ENCODE data around the gene RIC3.

Gene RIC3

GRCh38 chr11:8059030-8059429 lies 109.8 kb downstream of the RIC3 start:
- Histone ChIP-seq H3K27me3 (no peaks in the 10 kb centered on the region), H3K9ac (no peak overlapping the region), H3K36me3 (no peaks in the 10 kb centered on the region), H3K27ac (no peak overlapping the region), H3K4me2 (no peak overlapping the region), H3K4me3 (no peak overlapping the region), H4K20me1 (no peaks in the 10 kb centered on the region), H3K4me1 (peaks cover 0 to 18% (median 13%) of the 10 kb centered on the region in 10 experiments; a peak in 15 of 20 replicates), H3K9me3 (replicated peaks in 1 of 11) (no peaks in the 10 kb centered on the region)
- TF ChIP-seq Cebpa-rat (IDR thresholded peaks at IDR 0.05) = no peak

DNA sequence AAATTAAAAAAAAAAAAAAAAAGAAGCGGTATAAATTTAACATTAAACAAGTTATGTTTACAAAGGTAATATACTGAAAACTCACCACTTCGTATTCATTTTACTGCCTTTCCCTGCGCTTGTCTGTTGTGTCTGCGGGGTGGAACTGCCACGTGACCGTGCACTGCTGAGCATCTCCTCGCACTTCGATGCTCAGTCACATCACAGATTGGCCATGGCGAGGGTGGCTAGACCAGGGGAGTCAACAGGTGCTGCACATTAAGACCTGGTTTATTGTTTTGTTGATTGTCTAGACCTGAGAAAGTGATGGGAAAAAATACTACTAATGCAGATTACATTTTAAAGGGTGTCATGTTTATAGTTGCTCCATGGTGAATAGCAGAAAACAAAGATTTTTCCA lies 110.6 kb downstream of the RIC3 start:
- Histone ChIP-seq H4K20me1 (no peaks in the 10 kb centered on the region), H3K4me1 (peaks cover 0 to 18% (median 13%) of the 10 kb centered on the region in 10 experiments; a peak in 15 of 20 replicates), H3K36me3 (no peaks in the 10 kb centered on the region), H3K4me3 (no peak overlapping the region), H3K9ac (no peak overlapping the region), H3K4me2 (no peak overlapping the region), H3K27me3 (no peaks in the 10 kb centered on the region), H3K27ac (no peak overlapping the region), H3K9me3 (replicated peaks in 1 of 11) (no peaks in the 10 kb centered on the region)
- TF ChIP-seq Cebpa-rat (IDR thresholded peaks at IDR 0.05) = no peak

DNA sequence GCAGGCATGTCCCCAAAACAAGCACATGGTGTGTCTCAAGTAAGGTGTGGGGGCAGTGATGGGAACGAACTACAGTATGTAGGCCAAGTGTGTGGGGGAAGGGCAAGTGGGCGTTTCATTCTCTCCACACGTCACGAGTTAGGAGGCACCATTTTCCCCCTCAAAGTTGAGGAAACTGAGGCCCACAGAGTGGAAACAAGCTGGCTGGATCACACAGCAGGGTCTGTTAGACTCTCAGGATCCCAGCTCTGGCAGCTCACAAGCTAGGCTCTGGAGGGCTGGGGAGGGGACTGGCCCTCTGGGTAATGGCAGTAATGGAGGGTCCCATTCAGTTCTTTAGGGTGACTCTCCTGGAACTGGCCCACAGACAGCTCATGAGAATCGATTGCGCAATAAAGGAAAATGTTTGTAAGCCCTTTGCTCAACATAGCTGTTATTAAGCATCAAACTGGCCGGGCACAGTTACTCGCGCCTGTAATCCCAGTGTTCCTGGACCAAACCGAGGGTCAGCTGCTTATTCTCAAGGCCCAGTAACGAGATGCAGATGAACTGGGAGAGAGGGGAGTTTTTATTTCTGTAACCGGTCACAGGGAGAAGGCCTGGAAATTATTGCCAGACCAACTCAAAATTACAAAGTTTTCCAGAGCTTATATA lies 111.9 kb downstream of the RIC3 start:
- no peaks in the 10 kb centered on the region for H3K27me3 ChIP-seq
- no peaks in the 10 kb centered on the region for H4K20me1 ChIP-seq
- no peak overlapping the region for H3K27ac ChIP-seq
- H3K4me1 ChIP-seq = peaks cover 0 to 7% (median 3%) of the 10 kb centered on the region in 10 experiments; a peak in 12 of 20 replicates
- peak; percentile 95 to 100 (median 97) for TF ChIP-seq Cebpa-rat (IDR thresholded peaks at IDR 0.05)
- H3K4me3 ChIP-seq = no peak overlapping the region
- H3K9ac ChIP-seq = no peak overlapping the region
- peak overlapping the region in 2 of 11 experiments; percentile 13 to 18; a peak in 2 of 22 replicates for H3K4me2 ChIP-seq
- no peaks in the 10 kb centered on the region for H3K9me3 ChIP-seq (replicated peaks in 1 of 11)
- H3K36me3 ChIP-seq = no peaks in the 10 kb centered on the region

Data from BLaER1 treated with 17β-estradiol and CSF1 and Interleukin-3, amounts not matched to agents 10 nM and 100 nM (cell line).